Retinal pigment epithelial cell (primary cell): ENCODE measurements around the gene MET.

ENCODE experiments used
- DNase-seq: peaks from one replicate; pipeline ENCODE4 v3.0.0-alpha.2; 2010; ENCODE audit warnings: low read depth
- H3K4me3 ChIP-seq: 2 replicates; pipeline ENCODE4 v1.5.1; 2011; ENCODE audit warnings: mild to moderate bottlenecking, low read length, control low read depth, moderate library complexity
- TF ChIP-seq, protein P1 (sequence below): conservative IDR thresholded peaks from 2 replicates; pipeline ENCODE4 v1.5.1; 2011; ENCODE audit warnings: low read depth, low read length, control low read depth, inconsistent platforms

MET gene

DNA sequence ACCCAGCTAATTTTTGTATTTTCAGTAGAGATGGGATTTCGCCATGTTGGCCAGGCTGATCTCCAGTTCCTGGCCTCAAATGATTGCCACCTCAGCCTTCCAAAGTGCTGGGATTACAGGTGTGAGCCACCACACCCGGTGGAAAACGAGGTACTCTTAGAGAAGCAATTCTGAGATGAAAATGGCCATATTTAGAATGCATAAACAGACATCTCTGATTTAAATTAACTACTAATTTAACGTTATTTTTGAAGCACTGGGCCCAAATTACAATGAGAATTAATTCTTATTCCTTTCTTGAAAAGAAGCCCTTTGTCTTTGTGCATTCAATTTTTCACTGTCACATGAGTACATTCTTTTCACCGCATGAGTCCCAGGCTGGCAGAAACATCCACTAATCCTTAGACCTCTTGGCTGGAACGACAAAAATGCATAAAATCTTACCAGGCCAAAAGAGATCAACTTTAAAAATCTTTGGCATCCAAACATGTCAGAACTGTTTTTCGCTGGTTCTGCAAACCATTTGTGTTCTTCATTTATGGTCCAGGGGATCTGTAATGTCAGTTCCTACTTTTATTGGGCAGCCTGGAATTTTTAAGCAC, 130.2 kb downstream of the MET start:
- TF ChIP-seq, protein P1, sequence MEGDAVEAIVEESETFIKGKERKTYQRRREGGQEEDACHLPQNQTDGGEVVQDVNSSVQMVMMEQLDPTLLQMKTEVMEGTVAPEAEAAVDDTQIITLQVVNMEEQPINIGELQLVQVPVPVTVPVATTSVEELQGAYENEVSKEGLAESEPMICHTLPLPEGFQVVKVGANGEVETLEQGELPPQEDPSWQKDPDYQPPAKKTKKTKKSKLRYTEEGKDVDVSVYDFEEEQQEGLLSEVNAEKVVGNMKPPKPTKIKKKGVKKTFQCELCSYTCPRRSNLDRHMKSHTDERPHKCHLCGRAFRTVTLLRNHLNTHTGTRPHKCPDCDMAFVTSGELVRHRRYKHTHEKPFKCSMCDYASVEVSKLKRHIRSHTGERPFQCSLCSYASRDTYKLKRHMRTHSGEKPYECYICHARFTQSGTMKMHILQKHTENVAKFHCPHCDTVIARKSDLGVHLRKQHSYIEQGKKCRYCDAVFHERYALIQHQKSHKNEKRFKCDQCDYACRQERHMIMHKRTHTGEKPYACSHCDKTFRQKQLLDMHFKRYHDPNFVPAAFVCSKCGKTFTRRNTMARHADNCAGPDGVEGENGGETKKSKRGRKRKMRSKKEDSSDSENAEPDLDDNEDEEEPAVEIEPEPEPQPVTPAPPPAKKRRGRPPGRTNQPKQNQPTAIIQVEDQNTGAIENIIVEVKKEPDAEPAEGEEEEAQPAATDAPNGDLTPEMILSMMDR = no peak
- peak; percentile 92 for DNase-seq
- peak overlapping the region; percentile 2 for H3K4me3 ChIP-seq

DNA sequence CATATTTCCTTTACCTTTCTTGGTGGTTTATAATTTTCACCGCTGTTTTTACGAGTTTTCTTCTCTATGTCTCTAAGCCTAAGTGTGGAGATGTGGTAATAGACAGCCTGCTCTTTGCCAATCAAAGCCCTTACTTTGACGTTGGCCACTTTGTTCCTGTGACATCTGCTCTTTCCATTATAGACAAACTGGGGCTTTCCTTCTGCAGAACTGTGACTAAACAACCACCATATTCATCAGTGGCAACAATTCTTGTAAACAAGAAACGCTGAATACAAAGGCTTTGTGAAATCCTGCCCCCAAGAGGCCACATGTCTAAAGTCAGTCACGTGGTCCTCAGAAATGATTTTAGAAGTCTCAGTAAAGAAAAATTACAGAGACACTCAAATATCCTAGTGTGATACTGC, 130.8 kb downstream of the MET start:
- DNase-seq = peak; percentile 62
- TF ChIP-seq, protein P1 = peak; percentile 55

DNA sequence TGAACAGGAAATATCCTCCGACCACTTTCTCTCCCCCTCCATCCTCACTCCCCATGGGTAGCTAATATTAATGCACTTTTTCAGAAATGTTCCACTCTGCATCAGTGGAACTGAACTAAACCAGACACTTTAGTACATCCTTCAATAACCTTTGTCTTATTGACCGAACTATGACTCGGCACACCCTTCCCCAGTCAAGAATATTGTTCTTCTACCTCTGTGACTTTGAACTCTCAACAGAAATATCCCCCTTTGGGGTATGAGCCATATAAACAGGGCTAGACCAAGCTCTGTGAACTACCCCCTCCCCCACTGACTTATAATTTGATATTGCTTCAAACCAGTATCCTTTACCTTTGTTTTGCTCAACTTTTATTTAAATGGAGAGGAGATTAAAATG, 132.5 kb downstream of the MET start:
- TF ChIP-seq, protein P1 = no peak
- H3K4me3 ChIP-seq = no peak overlapping the region
- no peak for DNase-seq

More for the DNA sequence above, 130.8 kb downstream of the MET start:
- peak overlapping the region; percentile 2 for H3K4me3 ChIP-seq

DNA sequence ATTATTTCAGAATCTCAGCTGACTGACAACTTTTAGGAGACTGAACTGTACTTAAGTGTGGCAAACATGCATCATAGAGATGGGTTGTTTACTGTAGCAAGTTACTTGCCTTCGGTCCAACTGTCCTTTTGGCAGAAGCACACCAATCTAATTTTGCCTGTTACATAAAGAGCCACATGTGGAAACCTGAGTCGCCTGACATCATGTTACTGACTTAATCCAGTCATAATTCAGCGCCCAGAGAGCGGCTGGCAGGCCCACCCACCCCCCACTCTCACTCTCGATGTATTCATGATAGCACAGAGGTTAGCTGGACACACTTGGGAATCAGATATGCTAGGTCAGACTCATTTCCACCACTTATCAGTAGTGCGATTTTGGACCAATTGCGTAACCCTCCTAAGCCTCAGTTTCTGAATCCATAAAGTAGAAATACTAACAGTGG, 133.1 kb downstream of the MET start:
- no peak overlapping the region for H3K4me3 ChIP-seq
- TF ChIP-seq, protein P1 = no peak
- DNase-seq = peak; percentile 49

DNA sequence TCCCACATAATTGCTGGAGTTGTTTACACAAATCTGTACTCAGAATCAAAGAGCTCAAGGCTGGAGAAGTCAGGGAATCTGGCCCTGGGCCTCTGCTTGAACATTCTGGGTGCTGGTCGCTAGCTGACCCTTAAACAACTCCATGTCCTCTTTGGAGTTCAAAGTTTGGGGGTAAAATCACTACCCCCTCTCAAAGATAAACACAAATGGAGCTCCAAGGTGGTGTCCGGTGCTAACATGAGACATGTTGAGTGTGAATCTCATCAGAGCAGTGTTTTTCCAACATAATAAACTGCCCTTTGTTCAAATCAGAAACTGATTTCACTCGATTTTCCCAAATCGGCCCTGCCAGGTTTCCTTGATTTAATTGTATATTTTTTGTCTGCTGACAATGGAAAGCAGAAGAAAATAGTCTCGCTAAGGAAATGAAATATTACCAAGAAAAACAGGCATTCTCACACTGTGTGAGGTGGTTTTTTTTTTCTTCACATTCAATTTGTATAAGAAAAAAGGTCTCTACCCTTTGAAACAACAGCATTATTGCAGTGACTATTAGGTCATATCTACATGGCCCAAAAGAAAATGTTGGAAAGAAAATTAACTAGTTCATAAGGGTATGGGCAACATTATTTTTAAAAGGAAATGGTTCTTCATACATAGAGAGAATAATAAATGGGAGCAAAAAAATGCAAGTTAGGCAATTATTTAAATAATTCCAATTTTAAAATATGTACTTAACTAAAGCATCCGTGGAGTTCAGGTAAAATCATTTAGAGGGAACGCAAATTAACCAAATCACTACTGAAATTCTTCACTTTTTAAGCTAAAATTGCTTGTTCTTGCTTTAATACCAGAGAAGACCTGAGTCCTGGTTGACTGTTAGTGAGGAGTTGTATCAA, 134.3 kb downstream of the MET start:
- TF ChIP-seq, protein P1 = no peak
- DNase-seq = no peak

DNA sequence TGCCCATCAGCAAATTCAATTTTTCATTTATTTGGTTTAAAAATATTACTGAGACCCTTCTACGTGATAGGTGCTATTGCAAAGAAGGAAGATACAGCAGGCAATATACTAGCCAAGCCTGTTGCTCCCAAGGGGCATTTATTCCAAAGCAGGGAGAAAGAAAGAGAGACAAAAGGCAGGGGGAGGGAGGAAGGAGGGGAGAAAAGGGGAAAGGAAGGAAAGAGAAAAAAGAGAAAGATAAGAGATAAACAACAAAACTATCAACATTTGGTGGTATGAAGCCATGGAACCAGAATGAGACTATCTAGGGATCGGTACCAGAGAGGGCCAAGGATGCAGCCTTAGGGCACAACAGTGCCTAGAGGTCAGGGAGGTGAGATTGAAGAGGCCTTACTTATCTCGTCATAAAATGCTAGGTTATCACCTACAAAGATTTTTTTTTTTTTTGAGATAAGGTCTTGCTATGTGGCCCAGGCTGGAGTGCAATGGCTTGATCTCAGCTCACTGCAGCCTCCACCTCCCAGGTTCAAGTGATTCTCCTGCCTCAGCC, 135.1 kb downstream of the MET start:
- DNase-seq = no peak
- TF ChIP-seq, protein P1 = no peak
- no peak overlapping the region for H3K4me3 ChIP-seq

More for the DNA sequence above, 134.3 kb downstream of the MET start:
- H3K4me3 ChIP-seq = no peak overlapping the region
